NB4 (cell line): Measurements from ENCODE around the gene RFX2.
"Not testable (repeated sequence)": the region's sequence is repeated elsewhere in the genome, so short reads cannot be mapped to it uniquely, and the experiment has no call there.

ENCODE experiments used
- DNase-seq: peaks from one replicate; pipeline ENCODE4 v3.0.0; 2010; ENCODE audit warnings: low read depth
- H3K4me3 ChIP-seq: one replicate; pipeline ENCODE4 v1.5.1; 2011; ENCODE audit warnings: mild to moderate bottlenecking, low read depth, low read length, moderate library complexity
- MYC ChIP-seq: IDR thresholded peaks from 2 replicates; pipeline ENCODE4 v1.6.1; 2011; ENCODE audit warnings: low read depth, low read length
- POLR2A ChIP-seq: IDR thresholded peaks from 2 replicates; pipeline ENCODE4 v1.6.1; 2011; ENCODE audit warnings: mild to moderate bottlenecking; ENCODE audit not compliant: insufficient read length; ENCODE audit errors: extremely low read depth
- TF ChIP-seq, protein P1 (sequence below): IDR thresholded peaks from one replicate; pipeline ENCODE4 v1.5.1; 2012; ENCODE audit warnings: low read depth, low read length
- TF ChIP-seq, protein P2 (sequence below): IDR thresholded peaks from 2 replicates; pipeline ENCODE4 v1.6.1; 2011; ENCODE audit warnings: low read depth, low read length

RFX2 gene

DNA sequence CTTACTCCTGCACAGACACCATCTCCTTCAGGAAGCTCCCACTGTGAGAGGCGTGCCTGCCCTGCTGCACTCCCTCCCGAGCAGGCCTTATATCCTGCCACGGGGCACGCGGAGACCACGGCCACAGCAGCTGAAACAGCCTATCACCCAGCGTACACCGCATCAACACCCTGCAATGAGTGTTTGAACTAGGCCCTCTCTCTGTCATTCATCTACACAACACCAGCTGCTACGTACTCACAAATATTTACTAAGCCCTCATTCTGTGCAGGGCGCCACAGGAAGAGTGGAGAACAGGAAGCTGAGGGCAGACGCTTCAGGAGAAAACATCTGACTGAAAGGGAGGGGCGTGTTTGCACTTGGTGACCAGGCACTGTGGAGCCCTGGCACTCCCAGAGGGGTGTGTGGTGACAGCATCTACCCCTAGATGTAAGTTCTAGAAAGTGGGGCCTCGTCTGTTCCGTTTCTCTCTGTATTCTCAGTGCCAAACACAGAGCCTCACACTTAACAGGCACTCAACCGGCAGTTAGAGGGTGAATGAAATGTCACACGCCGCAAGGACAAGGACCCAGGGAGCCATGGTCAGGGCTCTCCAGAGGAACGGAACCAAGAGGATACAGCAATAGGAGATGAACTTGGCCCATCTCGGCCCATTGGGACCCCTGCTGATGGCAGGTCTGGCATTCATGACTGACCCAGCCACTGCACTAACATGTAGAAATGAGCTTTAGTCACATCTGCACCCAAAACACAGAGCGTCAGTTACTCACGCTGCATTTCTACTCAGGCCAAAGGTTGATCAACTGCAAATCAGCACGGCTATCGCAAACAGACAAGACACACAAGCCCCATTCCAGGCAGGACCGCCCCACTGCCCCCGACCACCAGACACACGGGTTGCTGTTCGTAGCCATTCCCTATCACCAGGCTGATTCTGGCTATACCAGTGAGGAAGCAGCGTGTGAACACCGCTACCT, 148.0 kb downstream of the RFX2 start:
- peak; percentile 53 for DNase-seq

DNA sequence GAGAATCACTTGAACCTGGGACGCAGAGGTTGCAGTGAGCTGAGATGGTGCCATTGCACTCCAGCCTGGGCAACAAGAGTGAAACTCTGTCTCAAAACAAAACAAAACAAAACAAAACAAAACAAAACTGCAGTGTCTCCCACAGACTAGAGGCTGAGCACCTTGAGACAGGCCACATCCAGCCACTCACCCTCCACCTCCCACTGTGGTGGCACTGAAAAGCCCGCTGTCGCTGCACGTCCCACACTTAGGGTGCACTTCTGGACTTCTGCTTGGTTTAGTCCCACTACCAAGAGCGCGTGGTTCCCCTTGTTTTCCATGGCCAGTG, 148.7 kb downstream of the RFX2 start:
- not testable (repeated sequence) for H3K4me3 ChIP-seq

More for the DNA sequence above, 148.0 kb downstream of the RFX2 start:
- no peak overlapping the region for H3K4me3 ChIP-seq
- TF ChIP-seq MYC (no peak), POLR2A (no peak)

DNA sequence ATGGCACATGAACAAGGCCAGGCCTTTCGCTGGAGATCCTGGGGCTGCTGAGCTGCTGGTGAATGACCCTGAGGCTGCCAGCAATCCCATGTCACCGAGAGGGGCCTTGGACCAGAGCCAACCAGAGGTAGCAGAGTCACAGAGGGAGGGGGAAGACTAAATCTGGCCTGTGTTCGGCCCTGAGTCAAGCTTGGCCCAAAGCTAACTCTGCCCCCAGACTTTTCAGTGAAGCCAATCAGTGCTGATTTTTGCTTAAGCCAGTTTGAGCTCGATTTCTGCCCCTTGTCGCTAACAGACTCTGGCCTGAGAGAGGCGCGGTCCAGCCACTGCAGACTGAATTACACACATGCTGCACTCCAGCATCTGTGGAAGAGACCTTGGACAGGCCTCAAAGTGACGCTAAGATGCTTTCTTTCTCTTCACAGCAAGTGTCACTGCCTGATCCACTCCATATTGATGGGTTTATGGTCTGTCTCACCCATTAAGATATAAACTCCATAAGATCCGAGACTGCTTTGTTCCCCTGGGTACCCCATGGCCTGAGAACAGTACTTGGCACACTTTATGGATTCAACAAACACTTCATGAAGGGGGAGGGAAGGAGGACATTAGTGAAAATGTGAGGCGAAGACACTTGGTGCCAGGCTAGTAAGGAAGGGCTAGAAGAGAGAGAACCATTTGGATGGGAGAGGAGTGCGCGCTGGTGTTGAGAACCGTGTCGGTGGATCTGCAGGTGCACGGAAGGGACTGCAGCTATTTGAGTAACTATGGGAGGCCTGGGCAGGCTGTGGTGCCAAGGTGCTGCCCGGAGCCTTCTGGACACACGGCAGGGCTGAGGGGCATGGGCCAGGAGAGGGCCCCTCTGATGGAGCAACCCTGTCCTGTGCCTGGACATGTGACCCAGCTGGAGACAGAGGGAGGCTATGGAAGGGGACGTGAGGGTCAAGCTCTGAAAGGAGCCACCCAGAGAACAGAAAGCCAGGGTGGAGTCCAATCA, 150.0 kb downstream of the RFX2 start:
- DNase-seq, result no peak
- no peak overlapping the region for H3K4me3 ChIP-seq
- TF ChIP-seq, protein P1, sequence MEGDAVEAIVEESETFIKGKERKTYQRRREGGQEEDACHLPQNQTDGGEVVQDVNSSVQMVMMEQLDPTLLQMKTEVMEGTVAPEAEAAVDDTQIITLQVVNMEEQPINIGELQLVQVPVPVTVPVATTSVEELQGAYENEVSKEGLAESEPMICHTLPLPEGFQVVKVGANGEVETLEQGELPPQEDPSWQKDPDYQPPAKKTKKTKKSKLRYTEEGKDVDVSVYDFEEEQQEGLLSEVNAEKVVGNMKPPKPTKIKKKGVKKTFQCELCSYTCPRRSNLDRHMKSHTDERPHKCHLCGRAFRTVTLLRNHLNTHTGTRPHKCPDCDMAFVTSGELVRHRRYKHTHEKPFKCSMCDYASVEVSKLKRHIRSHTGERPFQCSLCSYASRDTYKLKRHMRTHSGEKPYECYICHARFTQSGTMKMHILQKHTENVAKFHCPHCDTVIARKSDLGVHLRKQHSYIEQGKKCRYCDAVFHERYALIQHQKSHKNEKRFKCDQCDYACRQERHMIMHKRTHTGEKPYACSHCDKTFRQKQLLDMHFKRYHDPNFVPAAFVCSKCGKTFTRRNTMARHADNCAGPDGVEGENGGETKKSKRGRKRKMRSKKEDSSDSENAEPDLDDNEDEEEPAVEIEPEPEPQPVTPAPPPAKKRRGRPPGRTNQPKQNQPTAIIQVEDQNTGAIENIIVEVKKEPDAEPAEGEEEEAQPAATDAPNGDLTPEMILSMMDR, result no peak
- TF ChIP-seq, protein P2, sequence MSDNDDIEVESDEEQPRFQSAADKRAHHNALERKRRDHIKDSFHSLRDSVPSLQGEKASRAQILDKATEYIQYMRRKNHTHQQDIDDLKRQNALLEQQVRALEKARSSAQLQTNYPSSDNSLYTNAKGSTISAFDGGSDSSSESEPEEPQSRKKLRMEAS, result no peak
- TF ChIP-seq POLR2A, result no peak
- TF ChIP-seq MYC, result no peak

More for the DNA sequence above, 148.7 kb downstream of the RFX2 start:
- not testable (repeated sequence) for DNase-seq

DNA sequence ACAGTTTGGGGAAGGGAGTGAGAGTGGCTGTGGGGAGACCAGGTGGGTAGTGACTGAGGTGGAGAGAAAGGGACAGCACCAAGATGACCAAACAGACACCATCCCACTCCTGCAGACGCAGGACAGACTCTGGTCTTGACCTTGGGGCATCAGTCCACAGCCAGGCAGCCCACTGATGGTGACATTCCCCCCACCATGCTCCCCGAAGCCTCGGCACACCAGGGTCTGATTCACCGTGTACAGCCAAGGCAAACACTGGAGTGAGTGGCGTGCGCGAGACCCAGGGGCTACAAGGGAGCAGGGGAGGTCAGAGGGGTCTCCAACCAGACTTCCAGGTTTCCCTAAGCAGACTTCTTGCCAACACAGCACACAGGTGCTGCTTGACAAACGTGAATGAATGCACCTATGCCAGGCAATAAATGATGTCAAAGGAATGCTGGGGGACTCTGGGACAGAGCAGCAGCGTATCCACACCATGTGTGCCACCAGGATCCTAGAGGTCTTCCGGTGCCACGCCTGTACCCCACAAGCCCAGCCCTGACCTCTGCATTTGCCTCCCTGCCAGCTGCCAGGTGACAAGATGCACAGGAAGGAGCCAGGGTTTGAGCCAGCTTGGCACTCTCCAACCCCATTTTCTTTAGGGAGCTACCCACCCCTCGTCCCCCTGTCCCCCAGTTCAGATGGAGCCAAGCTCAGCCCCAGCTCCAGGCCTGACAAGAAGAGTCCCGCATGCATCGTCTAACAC, 150.9 kb downstream of the RFX2 start:
- H3K4me3 ChIP-seq, result no peak overlapping the region
- no peak for TF ChIP-seq MYC
- TF ChIP-seq, protein P2, result no peak
- no peak for TF ChIP-seq POLR2A
- no peak for DNase-seq

DNA sequence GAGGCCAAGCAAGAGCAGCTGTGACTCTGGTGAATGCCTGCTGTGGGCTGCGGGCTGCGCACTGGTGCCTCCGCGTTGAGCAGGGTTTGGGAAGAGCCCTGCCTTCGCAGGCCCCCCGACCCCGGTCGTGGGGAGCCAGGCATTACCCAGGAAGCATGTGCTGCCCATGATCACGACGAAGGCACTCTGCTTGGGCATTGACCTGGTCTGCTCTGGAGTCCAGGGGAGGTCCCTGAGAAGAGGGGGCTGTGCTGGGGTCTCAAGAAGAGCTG, 151.5 kb downstream of the RFX2 start:
- H3K4me3 ChIP-seq, result no peak overlapping the region
- no peak for TF ChIP-seq POLR2A
- TF ChIP-seq, protein P1, result no peak
- TF ChIP-seq, protein P2, result no peak
- no peak for TF ChIP-seq MYC
- no peak for DNase-seq

DNA sequence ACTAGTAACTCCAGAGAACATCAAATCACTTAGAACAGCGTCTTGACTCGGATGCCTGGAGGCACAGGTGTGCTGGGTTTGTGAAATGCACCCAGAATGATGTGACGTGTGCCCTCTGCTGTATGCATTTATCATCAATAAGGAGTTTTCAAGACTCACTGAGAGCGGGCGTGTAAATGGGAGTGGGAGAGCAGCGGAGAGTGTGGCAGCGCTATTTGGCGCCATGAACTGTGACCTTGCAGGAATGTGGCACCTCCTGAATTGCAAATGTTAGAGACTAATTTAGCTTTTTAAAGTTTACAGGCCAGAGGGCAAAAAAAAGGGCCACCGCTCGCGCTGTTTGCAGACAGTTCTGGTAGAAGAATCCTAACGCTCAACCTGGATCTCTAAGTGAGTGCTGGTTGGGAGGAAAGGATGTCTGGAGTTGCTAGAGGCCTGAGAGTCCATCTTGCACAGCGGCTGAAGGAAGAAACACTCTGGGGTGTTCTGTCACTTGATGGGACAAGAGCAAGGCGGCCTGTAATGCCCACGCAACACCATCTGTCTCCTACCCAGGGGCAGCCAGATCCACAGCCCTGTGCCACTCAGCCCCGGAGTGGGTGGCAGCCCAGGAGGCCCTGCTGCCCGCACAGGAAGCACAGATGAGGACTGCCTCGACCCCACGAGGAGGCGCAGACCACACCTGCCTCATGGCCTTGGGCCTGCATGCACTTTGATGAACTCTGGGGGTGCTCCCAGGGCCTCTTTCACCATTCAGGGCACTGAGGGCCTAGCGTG, 152.0 kb downstream of the RFX2 start:
- no peak overlapping the region for H3K4me3 ChIP-seq
- no peak for DNase-seq
- TF ChIP-seq POLR2A, result no peak
- TF ChIP-seq, protein P1, result no peak
- no peak for TF ChIP-seq MYC
- TF ChIP-seq, protein P2, result no peak

DNA sequence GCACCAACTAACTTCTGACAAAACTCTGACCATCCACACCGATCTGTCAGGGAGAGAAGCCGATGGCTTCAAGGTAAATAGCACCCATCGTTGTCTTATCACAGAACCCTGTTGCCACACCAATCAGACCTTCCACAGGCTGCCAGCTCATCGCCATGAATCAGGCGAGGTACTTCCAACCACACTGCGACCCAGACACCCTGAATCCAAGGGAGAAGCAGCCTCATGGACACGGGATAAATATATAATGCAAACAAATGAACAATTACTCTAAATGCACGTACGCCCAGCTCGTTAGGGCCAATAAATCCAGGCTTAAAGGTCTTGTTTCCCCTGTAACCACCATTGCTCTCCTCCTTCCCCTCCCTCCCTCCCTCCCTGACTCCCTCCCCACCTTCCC, 153.1 kb downstream of the RFX2 start:
- no peak for DNase-seq
- no peak for TF ChIP-seq MYC
- TF ChIP-seq, protein P2, result no peak
- TF ChIP-seq, protein P1, result no peak
- TF ChIP-seq POLR2A, result no peak
- no peak overlapping the region for H3K4me3 ChIP-seq
